ENCODE data around the gene MAF. TPM values are rescaled to one million over a fixed set of nuclear protein-coding genes. Genes with fewer than 3 reads are reported as not detected.

The MAF gene
- total RNA-seq, 2 experiments from 2014 or later = 34.4 TPM

DNA sequence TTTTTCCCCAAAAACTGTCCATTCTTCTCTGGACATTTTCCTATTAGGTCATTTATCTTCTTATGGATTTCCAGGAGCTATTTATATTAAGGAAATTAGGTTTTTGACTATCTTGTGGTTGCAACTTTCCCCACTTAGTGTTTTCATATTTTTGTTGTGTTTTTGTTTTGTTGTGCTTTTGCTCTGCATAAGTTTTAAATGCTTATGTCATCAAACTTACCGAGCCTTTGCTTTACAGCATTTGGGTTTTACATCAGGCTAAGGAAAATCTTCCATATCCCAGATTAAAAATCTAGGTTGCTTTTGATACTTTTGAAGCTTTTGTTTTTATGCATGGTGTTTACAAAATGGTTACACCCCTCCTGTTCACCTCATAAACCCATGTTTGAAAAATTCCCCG is 27.5 kb downstream of the MAF start:
- ChIA-PET CTCF (no interaction called here), POLR2A (no interaction called here)
- Mint-ChIP-seq H3K27ac (no peak overlapping the region), H3K4me1 (no peaks in the 10 kb centered on the region), H3K9me3 (no peaks in the 10 kb centered on the region), H3K27me3 (peaks cover 30% of the 10 kb centered on the region), H3K4me3 (no peak overlapping the region), H3K36me3 (ENCODE audit: low read depth) (peaks cover 2% of the 10 kb centered on the region)
- DNase-seq = no peak

DNA sequence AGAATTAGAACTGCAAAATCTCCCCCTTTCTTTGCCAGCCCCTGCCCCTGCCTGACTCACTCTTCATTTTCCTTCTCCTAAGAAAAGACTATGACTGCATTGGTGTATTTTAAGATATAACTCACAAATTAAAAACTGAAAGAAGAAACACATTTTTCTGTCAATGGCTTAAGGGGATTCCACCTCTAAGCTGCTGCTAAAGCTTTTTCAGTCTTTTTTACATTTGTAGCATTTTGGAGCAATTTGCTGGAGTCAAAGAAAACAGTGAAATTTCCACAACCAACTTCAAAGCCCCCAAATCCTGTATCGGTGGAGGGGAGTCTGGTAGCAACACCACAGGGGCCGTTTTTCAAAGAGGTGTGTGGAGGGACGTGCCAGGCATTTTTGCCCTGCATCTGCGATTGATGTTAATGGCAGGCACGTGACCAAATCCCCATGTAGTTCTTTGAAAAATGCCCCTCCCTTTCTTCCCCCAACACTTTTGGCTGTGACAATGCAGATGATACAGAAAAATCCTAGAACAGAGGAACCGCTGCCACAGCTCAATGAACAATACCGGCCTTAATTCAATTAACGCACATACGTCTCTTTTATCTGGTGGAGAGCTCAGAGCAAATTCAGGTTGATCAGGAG is 28.5 kb downstream of the MAF start:
- Mint-ChIP-seq H3K27me3 (peaks cover 23% of the 10 kb centered on the region), H3K4me3 (no peak overlapping the region), H3K27ac (no peak overlapping the region), H3K9me3 (no peaks in the 10 kb centered on the region), H3K36me3 (ENCODE audit: low read depth) (peaks cover 2% of the 10 kb centered on the region), H3K4me1 (no peaks in the 10 kb centered on the region)
- no peak for DNase-seq
- ChIA-PET CTCF (no interaction called here), POLR2A (interaction anchor here (0.7 kb wide), 1 partner anchor 296 kb away, joined by 4 read pairs; no protein-coding TSS in a partner anchor)

DNA sequence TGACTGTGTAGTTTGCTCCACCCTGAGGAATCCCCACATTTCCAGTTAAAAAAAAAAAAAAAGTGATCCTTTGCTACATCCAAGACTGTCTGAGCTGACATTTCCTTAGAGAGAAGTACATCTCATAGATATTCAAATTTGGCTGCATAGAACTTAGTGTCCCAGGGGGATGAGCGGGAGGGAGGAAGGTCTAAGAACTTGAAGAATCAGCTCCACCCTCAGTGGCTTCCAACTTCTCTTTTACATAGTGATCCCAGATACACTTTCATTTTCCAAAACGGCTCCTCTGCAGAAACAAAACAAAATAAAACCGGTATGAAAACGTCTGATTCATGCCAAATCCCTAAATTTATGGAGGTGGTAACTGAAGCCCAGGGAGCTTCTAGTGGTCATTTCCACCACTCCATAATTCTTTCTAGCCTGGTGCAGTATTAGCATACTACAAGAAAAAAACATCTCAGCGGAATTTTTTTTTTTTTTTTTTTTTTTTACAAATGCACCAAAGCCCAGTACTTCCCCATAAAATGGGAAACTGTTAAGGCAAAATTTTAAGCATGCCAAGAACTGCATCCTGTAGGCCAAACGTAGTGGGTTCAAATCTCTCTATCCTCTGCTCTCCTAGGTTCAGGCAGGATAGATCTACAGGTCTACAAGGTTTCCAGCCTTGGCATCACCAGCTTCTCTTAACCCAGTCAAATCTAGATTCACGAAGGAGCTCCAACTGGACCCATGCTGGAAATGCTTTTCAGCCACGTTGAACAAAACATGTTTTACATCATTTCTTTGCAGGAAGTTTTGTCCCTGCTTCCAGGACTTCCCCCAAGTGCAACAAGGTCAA is 29.3 kb downstream of the MAF start:
- CTCF ChIA-PET = interaction anchor here (0.7 kb wide), 1 partner anchor 31 kb away, joined by 4 read pairs; no protein-coding TSS in a partner anchor
- Mint-ChIP-seq H3K4me3 (no peak overlapping the region), H3K4me1 (no peaks in the 10 kb centered on the region), H3K27me3 (peaks cover 23% of the 10 kb centered on the region), H3K27ac (no peak overlapping the region), H3K36me3 (ENCODE audit: low read depth) (peaks cover 2% of the 10 kb centered on the region), H3K9me3 (no peaks in the 10 kb centered on the region)
- POLR2A ChIA-PET = no interaction called here
- no peak for DNase-seq

DNA sequence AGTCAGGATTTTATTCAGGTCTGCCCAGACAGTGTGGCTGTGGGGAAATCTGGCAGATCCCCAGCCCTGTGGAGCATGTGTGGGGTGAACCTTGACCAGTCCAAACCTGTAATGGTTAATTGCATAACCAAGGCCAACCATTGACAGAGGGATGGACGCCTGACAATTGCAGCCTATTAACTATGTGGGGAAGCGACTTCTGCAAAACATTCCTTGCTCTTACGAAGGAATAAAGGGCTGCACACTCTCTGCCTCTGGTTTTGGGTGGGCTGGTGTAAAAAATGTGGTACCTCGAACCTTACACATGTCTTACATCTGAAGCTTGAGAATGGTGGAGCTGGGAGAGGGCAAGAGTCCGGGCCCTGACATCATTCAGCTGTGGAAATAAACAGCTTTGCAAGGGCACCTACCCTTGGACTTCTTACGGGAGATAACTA is 35.8 kb downstream of the MAF start:
- Mint-ChIP-seq H3K27me3 (no peaks in the 10 kb centered on the region), H3K4me1 (no peaks in the 10 kb centered on the region), H3K9me3 (no peaks in the 10 kb centered on the region), H3K4me3 (no peak overlapping the region), H3K36me3 (ENCODE audit: low read depth) (no peaks in the 10 kb centered on the region), H3K27ac (no peak overlapping the region)
- DNase-seq = no peak
- POLR2A ChIA-PET = no interaction called here
- CTCF ChIA-PET = interaction anchor here (0.6 kb wide), 1 partner anchor 137 kb away, joined by 3 read pairs; no protein-coding TSS in a partner anchor

DNA sequence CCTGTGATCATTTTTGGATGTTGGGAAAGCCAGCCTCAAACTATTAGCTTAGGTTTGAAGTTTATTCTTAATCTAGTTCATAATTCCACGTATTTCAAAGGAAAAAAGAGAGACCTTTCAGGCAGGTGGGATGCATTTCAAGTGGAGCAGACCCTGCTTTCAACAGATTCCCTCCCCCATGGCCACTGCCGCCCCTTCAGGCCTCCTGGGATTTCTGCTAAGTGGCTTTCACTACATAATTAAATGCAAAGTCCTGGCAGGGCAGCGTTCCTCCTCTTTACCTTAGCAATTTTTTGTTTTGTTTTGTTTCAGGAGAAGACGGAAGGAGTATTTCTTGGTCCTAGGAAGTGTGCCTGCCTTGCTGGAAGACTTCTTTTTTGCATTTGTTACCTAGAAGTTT is 36.6 kb downstream of the MAF start:
- no peaks in the 10 kb centered on the region for H3K9me3 Mint-ChIP-seq
- no peaks in the 10 kb centered on the region for H3K36me3 Mint-ChIP-seq (ENCODE audit: low read depth)
- no peak overlapping the region for H3K4me3 Mint-ChIP-seq
- POLR2A ChIA-PET = no interaction called here
- CTCF ChIA-PET = interaction anchor here (0.7 kb wide), 1 partner anchor 1161 kb away, joined by 3 read pairs; no protein-coding TSS in a partner anchor
- no peak for DNase-seq
- H3K27me3 Mint-ChIP-seq = no peaks in the 10 kb centered on the region
- H3K27ac Mint-ChIP-seq = no peak overlapping the region
- H3K4me1 Mint-ChIP-seq = no peaks in the 10 kb centered on the region

DNA sequence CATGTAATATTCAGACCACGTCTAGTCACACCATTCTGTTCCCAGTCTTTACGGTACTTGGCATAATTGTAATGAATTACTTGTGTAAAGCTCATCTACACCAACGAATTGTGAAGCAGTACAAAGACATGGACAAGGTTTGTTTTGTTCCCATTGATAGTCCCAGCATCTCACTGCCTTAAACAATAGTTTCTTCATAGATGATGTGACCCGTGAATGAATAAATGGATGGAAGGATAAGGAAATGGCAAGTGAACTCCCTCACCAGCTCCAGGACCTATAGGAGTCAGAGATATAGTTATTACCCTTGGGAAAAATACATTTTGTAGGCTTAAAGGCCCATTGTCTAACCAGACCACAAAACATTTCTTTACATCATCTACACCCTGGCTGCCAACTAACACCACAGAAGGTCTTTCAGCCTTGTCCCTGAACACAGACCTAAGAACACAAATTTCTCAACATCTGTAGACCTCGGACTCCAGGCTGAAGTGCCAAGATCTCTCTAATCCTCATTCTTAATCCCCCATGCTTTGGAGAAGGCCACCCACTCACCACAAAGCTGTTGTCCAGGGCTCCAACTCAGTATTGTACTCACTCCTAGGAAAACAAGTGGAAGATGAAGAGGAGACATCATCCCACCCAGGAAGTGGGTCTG is 38.2 kb downstream of the MAF start:
- H3K4me3 Mint-ChIP-seq = no peak overlapping the region
- ChIA-PET POLR2A (no interaction called here), CTCF (interaction anchor here (1.0 kb wide), 1 partner anchor 40 kb away, joined by 4 read pairs; no protein-coding TSS in a partner anchor)
- no peaks in the 10 kb centered on the region for H3K4me1 Mint-ChIP-seq
- no peak for DNase-seq
- H3K9me3 Mint-ChIP-seq = no peaks in the 10 kb centered on the region
- H3K27ac Mint-ChIP-seq = no peak overlapping the region
- H3K36me3 Mint-ChIP-seq (ENCODE audit: low read depth) = no peaks in the 10 kb centered on the region
- H3K27me3 Mint-ChIP-seq = peaks cover 2% of the 10 kb centered on the region

DNA sequence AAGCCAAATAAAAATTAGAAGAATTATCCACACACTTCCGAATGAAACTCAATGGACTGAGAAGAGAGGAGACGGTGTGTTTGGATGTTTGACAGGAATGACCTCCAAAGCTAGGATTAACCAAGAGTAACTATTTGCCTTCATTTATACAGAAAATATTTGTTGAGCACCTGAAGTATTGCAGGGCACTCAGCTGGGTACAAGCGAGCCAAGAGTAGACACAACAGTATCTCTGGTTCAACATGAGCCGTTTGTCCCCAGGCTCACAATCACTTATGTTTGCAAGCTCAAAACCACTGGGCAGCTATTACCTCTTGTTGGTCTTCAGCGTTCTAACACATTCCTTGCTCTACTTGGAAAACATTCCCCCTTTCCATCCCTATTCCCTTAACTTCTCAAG is 38.8 kb downstream of the MAF start:
- no peak overlapping the region for H3K27ac Mint-ChIP-seq
- POLR2A ChIA-PET = no interaction called here
- CTCF ChIA-PET = interaction anchor here (1.0 kb wide), 1 partner anchor 40 kb away, joined by 4 read pairs; no protein-coding TSS in a partner anchor
- no peak for DNase-seq
- peaks cover 3% of the 10 kb centered on the region for H3K27me3 Mint-ChIP-seq
- H3K36me3 Mint-ChIP-seq (ENCODE audit: low read depth) = no peaks in the 10 kb centered on the region
- no peak overlapping the region for H3K4me3 Mint-ChIP-seq
- no peaks in the 10 kb centered on the region for H3K4me1 Mint-ChIP-seq
- no peaks in the 10 kb centered on the region for H3K9me3 Mint-ChIP-seq

DNA sequence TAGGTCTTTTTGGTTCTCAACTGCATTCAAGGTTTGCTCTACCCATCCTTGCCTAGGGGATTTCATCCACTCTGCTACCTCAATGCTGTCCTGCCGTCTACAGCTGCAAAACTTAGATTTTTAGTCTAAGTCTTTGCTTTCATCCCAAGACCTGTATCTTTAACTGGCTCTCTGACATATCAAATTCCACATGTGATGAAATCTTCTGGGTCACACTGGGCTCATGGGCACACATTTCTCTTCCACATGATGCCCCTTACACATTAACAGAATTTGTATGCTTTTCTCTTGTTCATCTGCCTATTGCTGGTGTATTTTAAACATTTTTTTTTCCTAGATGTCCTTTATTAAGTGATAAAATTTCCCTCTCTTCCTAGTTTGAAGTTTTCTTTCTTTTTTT is 39.6 kb downstream of the MAF start:
- Mint-ChIP-seq H3K27ac (no peak overlapping the region), H3K27me3 (peaks cover 6% of the 10 kb centered on the region), H3K4me1 (no peaks in the 10 kb centered on the region), H3K36me3 (ENCODE audit: low read depth) (no peaks in the 10 kb centered on the region), H3K4me3 (no peak overlapping the region), H3K9me3 (peaks cover 3% of the 10 kb centered on the region)
- ChIA-PET CTCF (no interaction called here), POLR2A (no interaction called here)
- no peak for DNase-seq

DNA sequence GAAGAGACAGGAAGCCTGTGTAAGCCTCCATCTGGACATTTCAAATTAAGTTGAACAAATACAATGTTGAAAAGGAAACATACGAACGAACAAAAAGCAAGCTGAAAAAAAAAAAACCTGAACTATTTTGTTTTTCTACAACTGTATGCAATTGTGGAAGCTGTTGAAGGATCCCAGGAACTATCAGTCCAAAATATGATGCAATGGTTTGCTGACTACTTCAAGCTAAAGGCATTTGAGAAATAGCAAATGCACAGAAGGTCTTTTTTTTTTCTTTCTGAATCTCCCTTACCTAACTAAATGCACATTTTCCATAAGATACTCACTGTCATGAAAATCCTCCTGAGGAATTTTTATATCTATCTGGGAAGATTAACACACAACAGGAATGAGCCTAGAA is 40.2 kb downstream of the MAF start:
- ChIA-PET CTCF (interaction anchor here (0.5 kb wide), 1 partner anchor 14 kb away, joined by 4 read pairs; no protein-coding TSS in a partner anchor), POLR2A (no interaction called here)
- H3K4me1 Mint-ChIP-seq = no peaks in the 10 kb centered on the region
- no peak overlapping the region for H3K27ac Mint-ChIP-seq
- H3K36me3 Mint-ChIP-seq (ENCODE audit: low read depth) = no peaks in the 10 kb centered on the region
- peaks cover 3% of the 10 kb centered on the region for H3K9me3 Mint-ChIP-seq
- H3K27me3 Mint-ChIP-seq = peaks cover 6% of the 10 kb centered on the region
- DNase-seq = no peak
- no peak overlapping the region for H3K4me3 Mint-ChIP-seq

DNA sequence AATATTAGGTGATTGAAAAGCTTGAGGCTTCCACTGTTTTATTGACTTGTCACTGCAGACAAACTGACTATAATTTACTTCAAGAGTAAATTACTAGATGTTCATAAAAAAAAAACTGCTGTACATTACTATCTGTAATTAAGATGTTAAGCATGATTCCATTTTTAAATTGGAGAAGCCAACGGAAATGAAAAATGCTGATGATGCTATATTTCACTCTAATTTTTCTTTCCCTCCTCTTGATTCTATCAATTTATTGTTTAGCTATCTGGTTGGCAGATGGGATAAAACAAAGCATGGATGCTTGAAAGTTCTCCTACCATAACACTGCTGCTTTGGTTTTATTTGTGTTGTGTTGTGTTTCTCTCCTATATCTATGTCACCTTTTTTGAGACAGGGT is 41.0 kb downstream of the MAF start:
- Mint-ChIP-seq H3K36me3 (ENCODE audit: low read depth) (no peaks in the 10 kb centered on the region), H3K4me1 (no peaks in the 10 kb centered on the region), H3K27ac (no peak overlapping the region), H3K4me3 (no peak overlapping the region), H3K9me3 (peaks cover 3% of the 10 kb centered on the region), H3K27me3 (peaks cover 6% of the 10 kb centered on the region)
- DNase-seq = no peak
- CTCF ChIA-PET = no interaction called here
- POLR2A ChIA-PET = no interaction called here

DNA sequence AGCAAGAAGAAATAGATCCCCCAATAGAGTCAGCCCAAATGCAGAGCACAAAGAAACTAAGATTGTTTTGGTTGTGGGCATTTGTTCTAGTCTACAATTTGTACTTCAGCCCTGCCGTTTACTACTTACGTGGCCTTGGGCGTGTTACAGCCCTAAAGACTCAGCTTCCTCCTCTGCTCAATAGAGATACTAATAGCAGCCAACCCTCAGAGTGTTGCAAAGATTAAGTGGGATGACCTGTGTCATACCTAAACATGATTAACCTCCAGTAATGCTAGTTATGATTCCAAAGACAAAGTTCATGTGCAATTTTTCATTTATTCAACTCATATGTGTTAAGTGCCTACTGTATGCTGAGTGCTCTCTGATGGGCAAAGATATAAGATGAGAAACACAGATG is 43.1 kb downstream of the MAF start:
- DNase-seq = no peak
- H3K27ac Mint-ChIP-seq = no peak overlapping the region
- ChIA-PET CTCF (interaction anchor here (0.9 kb wide), 1 partner anchor 12 kb away, joined by 3 read pairs; no protein-coding TSS in a partner anchor), POLR2A (no interaction called here)
- no peaks in the 10 kb centered on the region for H3K36me3 Mint-ChIP-seq (ENCODE audit: low read depth)
- no peak overlapping the region for H3K4me3 Mint-ChIP-seq
- peaks cover 6% of the 10 kb centered on the region for H3K27me3 Mint-ChIP-seq
- peaks cover 3% of the 10 kb centered on the region for H3K9me3 Mint-ChIP-seq
- no peaks in the 10 kb centered on the region for H3K4me1 Mint-ChIP-seq

DNA sequence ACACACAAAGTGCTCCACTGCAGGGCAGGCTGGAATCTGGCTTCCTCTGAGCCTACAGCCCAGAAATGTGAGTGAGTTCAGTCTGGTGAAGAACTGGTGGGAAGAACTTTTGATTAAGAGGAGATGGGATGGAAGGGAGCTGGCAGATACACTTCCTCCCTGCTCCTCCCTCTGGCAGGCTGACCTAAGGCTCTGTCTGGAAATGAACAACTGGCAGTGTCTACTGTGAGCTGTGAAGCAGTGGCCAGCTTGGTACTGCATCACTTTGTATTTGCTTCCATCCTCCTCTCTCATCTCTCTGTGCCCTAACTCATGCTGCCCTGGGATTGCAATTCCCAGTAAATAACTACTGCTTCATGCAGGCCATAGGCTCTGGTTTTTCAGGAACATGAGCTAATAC is 45.6 kb downstream of the MAF start:
- peaks cover 3% of the 10 kb centered on the region for H3K9me3 Mint-ChIP-seq
- H3K27me3 Mint-ChIP-seq = peaks cover 6% of the 10 kb centered on the region
- no peaks in the 10 kb centered on the region for H3K4me1 Mint-ChIP-seq
- ChIA-PET POLR2A (no interaction called here), CTCF (no interaction called here)
- no peaks in the 10 kb centered on the region for H3K36me3 Mint-ChIP-seq (ENCODE audit: low read depth)
- no peak overlapping the region for H3K4me3 Mint-ChIP-seq
- no peak for DNase-seq
- no peak overlapping the region for H3K27ac Mint-ChIP-seq

DNA sequence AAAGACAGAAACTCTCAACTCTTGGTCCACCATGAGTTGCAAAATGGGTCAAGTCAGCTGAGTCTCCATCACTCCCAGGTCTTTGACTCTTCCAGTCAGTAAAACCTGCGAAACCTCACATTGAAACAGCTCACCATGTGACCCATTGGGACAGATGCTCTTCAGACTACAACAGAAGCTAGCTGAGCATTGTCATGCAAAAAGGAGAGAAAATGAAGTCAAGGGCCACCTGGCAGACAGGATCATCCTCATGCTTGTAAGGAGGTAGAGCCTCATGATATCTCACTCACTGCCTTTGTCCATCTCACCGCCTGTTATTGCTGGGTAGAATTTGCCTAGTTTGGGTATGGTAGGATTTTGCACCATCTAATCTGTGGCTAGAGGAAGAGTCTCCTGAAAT is 50.2 kb downstream of the MAF start:
- Mint-ChIP-seq H3K36me3 (ENCODE audit: low read depth) (no peaks in the 10 kb centered on the region), H3K27me3 (peaks cover 15% of the 10 kb centered on the region), H3K9me3 (no peaks in the 10 kb centered on the region), H3K4me1 (no peaks in the 10 kb centered on the region), H3K27ac (no peak overlapping the region), H3K4me3 (no peak overlapping the region)
- POLR2A ChIA-PET = no interaction called here
- CTCF ChIA-PET = no interaction called here
- DNase-seq = no peak
